A549 (cell line): ENCODE data around the gene RANBP9. TPM values are rescaled to one million over a fixed set of nuclear protein-coding genes. Genes with fewer than 3 reads are reported as not detected.

ENCODE experiments used
- ATAC-seq, 2 experiments: fragments of 200-7000 bp in 1 of 2; fragments of >200 bp in 1 of 2; cut with Nextera tagmentation in 1 of 2; cut with Tn5 transposase in 1 of 2; 3 replicates each; pipeline versions ENCODE4 v1.8.0 to v1.9.1; 2018 to 2020; ENCODE audit warnings: mild to moderate bottlenecking in 1 of 2, moderate library complexity in 1 of 2
- CTCF ChIA-PET: fragments of 300-600 bp; sonication (Branson Sonifier 250); formaldehyde crosslinking; extraction: SDS; loops from one replicate; lab custom pipeline; 2021; ENCODE audit warnings: antibody characterized with exemption, inconsistent platforms; lab: Yijun Ruan, JAX
- POLR2A ChIA-PET: fragments of 350-600 bp; formaldehyde crosslinking; extraction: SDS; loops from one replicate; lab custom pipeline; 2021; ENCODE audit warnings: antibody characterized with exemption, inconsistent platforms; lab: Yijun Ruan, JAX
- DNase-seq, 2 experiments: peaks; one replicate each; pipeline versions ENCODE4 v3.0.0 to v3.0.0-alpha.2; 2011 to 2016; ENCODE audit warnings: low read depth in 1 of 2, low spot score in 1 of 2
- FAIRE-seq: peaks from 2 replicates; lab custom pipeline; 2011; peaks lifted over from hg19 to GRCh38; lab: Jason Lieb, UNC
- H3K27ac ChIP-seq, 2 experiments: fragments of >200 bp; sonication (Bioruptor Twin); formaldehyde crosslinking; 3 replicates each; pipeline ENCODE4 v1.5.1; 2016 to 2017
- H3K4me1 ChIP-seq: fragments of >200 bp; sonication (Bioruptor Twin); formaldehyde crosslinking; 3 replicates; pipeline ENCODE4 v1.6.1; 2016
- H3K4me2 ChIP-seq: fragments of >200 bp; sonication (Bioruptor Twin); formaldehyde crosslinking; 3 replicates; pipeline ENCODE4 v1.6.1; 2016
- H3K4me3 ChIP-seq: fragments of >200 bp; sonication (Bioruptor Twin); formaldehyde crosslinking; 3 replicates; pipeline ENCODE4 v1.5.1; 2016
- H3K9me3 ChIP-seq: fragments of >200 bp; sonication (Bioruptor Twin); formaldehyde crosslinking; 3 replicates; pipeline ENCODE4 v1.6.1; 2016
- CBX8 ChIP-seq: fragments of 200-600 bp; sonication (generic); IDR thresholded peaks from 2 replicates; pipeline ENCODE4 v1.6.1; 2016
- CEBPB ChIP-seq, 2 experiments: fragments of >200 bp in 1 of 2; sonication (Bioruptor Twin) in 1 of 2; formaldehyde crosslinking in 1 of 2; IDR thresholded peaks; 2 replicates each; pipeline ENCODE4 v1.6.1; 2012 to 2016
- CHD2 ChIP-seq: fragments of 150-350 bp; IDR thresholded peaks from 2 replicates; pipeline ENCODE4 v1.6.1; 2014; ENCODE audit warnings: low read length; ENCODE audit not compliant: partially characterized antibody
- CTCF ChIP-seq: fragments of >200 bp; sonication (Bioruptor Twin); formaldehyde crosslinking; IDR thresholded peaks from 3 replicates; pipeline ENCODE4 v1.5.1; 2016
- EHF ChIP-seq: fragments of 250-450 bp; sonication (Bioruptor Pico); IDR thresholded peaks from 2 replicates; pipeline ENCODE4 v1.5.0; 2020; ENCODE audit warnings: mild to moderate bottlenecking
- EHMT2 ChIP-seq: fragments of 200-600 bp; sonication (generic); IDR thresholded peaks from 2 replicates; pipeline ENCODE4 v1.6.1; 2016; ENCODE audit warnings: antibody characterized with exemption, low read depth, mild to moderate bottlenecking, moderate library complexity
- FOSL2 ChIP-seq, 2 experiments: fragments of 450-650 bp in 1 of 2; fragments of >200 bp in 1 of 2; sonication (Bioruptor Twin) in 1 of 2; formaldehyde crosslinking; IDR thresholded peaks; 2 replicates each; pipeline versions ENCODE4 v1.5.0 to v1.6.1; 2016 to 2020; ENCODE audit warnings: mild to moderate bottlenecking in 1 of 2, moderate library complexity in 1 of 2
- GATA3 ChIP-seq: IDR thresholded peaks from 2 replicates; pipeline ENCODE4 v1.6.1; 2012; ENCODE audit warnings: borderline replicate concordance
- HES2 ChIP-seq: fragments of >200 bp; sonication (Bioruptor Twin); formaldehyde crosslinking; IDR thresholded peaks from 2 replicates; pipeline ENCODE4 v1.6.1; 2016
- HEYL ChIP-seq: fragments of 250-450 bp; sonication (Bioruptor Pico); IDR thresholded peaks from 2 replicates; pipeline ENCODE4 v1.8.0; 2021; ENCODE audit warnings: mild to moderate bottlenecking, moderate library complexity
- JUNB ChIP-seq: fragments of >200 bp; sonication (Bioruptor Twin); formaldehyde crosslinking; IDR thresholded peaks from 2 replicates; pipeline ENCODE4 v1.6.1; 2016
- KDM5A ChIP-seq: fragments of 200-600 bp; sonication (generic); IDR thresholded peaks from 2 replicates; pipeline ENCODE4 v1.6.1; 2016; ENCODE audit warnings: antibody characterized with exemption, mild to moderate bottlenecking
- MAZ ChIP-seq: fragments of 150-350 bp; IDR thresholded peaks from 2 replicates; pipeline ENCODE4 v1.6.1; 2014; ENCODE audit warnings: antibody characterized with exemption, low read depth, low read length, borderline replicate concordance
- RARB ChIP-seq: fragments of 250-450 bp; sonication (Bioruptor Pico); IDR thresholded peaks from 2 replicates; pipeline ENCODE4 v1.8.0; 2021; ENCODE audit warnings: mild to moderate bottlenecking, moderate library complexity
- RCOR1 ChIP-seq: fragments of 150-350 bp; IDR thresholded peaks from 2 replicates; pipeline ENCODE4 v1.6.1; 2014; ENCODE audit warnings: antibody characterized with exemption, low read length, low read depth
- TP53 ChIP-seq: fragments of 250-450 bp; sonication (Bioruptor Pico); IDR thresholded peaks from 2 replicates; pipeline ENCODE4 v1.5.0; 2021; ENCODE audit warnings: mild to moderate bottlenecking, moderate library complexity
- ZNF302 ChIP-seq: fragments of 250-450 bp; sonication (Bioruptor Pico); IDR thresholded peaks from 2 replicates; pipeline ENCODE4 v1.9.0; 2021; ENCODE audit warnings: inconsistent platforms, mild to moderate bottlenecking, moderate library complexity
- WGBS: methylation state at CpG from one replicate; pipeline ENCODE4 v1.1.6; 2017; ENCODE audit errors: missing lambda C conversion rate; 5-methylcytosine and 5-hydroxymethylcytosine counted together
- polyA plus RNA-seq, 4 experiments: library from polyadenylated mRNA; depleted of rRNA in 3 of 4; stranded (reverse); fragments of >200 nt; fragmentation: RNase III in 1 of 4; extraction: RNeasy Plus Mini Kit Qiagen cat#74134 plus additional on column Dnase treatment in 1 of 4; gene quantifications; 2 replicates in 3 of 4; 3 replicates in 1 of 4; pipeline ENCODE4 v1.2.3, GENCODE V29; 2011 to 2017
- TF ChIP-seq, protein P1 (sequence below): fragments of 450-650 bp; IDR thresholded peaks from 2 replicates; pipeline ENCODE4 v1.6.1; 2014; ENCODE audit warnings: antibody characterized with exemption
- TF ChIP-seq, protein P2 (sequence below): fragments of 150-350 bp; IDR thresholded peaks from 2 replicates; pipeline ENCODE4 v1.6.1; 2014; ENCODE audit warnings: low read depth, mild to moderate bottlenecking, low read length
- TF ChIP-seq, protein P3 (sequence below): fragments of >200 bp; sonication (Bioruptor Twin); formaldehyde crosslinking; IDR thresholded peaks from 3 replicates; pipeline ENCODE4 v1.6.1; 2016

Gene RANBP9
- polyA plus RNA-seq, 2 of the 4 experiments (the other 2 are of a cell fraction): 13.7 to 15.7 TPM

- no peak overlapping the region for H3K4me2 ChIP-seq
- no peak overlapping the region for H3K27ac ChIP-seq
- peaks cover 5% of the 10 kb centered on the region; the same call in 1 of the 3 replicates for H3K9me3 ChIP-seq
- no peak for DNase-seq
- TF ChIP-seq RARB (CRISPR knock-in tag) (no peak), CEBPB (IDR thresholded peaks at IDR 0.05) (0 out of 4 replicates have a peak, but pooled peaks have one; percentile 26 to 34), HEYL (CRISPR knock-in tag) (no peak), CTCF (no peak)
- TF ChIP-seq, all 56 proteins: peak for 1
- 53% methylated on average over 10 of the region's 11 CpGs for WGBS
- CTCF ChIA-PET: no interaction called here
- Histone ChIP-seq H3K4me1 (no peaks in the 10 kb centered on the region; the same call in 2 of the 3 replicates), H3K4me3 (no peak overlapping the region)
- no peak for FAIRE-seq
- POLR2A ChIA-PET: no interaction called here
- no peak for ATAC-seq
Observed at GRCh38 chr6:13760307-13761304, 49.0 kb upstream of the RANBP9 start.

GRCh38 chr6:13759025-13759424 is 47.4 kb upstream of the RANBP9 start:
- FAIRE-seq (no peak), ATAC-seq (no peak), DNase-seq (no peak)
- no peaks in the 10 kb centered on the region; the same call in 2 of the 3 replicates for H3K4me1 ChIP-seq
- no peak overlapping the region for H3K4me2 ChIP-seq
- POLR2A ChIA-PET: no interaction called here
- CTCF ChIA-PET: interaction anchor here (0.9 kb wide), 1 partner anchor 36 kb away, joined by 3 read pairs; no protein-coding TSS in a partner anchor
- peaks cover 2% of the 10 kb centered on the region; the same call in 1 of the 3 replicates for H3K9me3 ChIP-seq
- WGBS: 50% methylated on average over 6 of the region's 6 CpGs
- TF ChIP-seq, protein P1, sequence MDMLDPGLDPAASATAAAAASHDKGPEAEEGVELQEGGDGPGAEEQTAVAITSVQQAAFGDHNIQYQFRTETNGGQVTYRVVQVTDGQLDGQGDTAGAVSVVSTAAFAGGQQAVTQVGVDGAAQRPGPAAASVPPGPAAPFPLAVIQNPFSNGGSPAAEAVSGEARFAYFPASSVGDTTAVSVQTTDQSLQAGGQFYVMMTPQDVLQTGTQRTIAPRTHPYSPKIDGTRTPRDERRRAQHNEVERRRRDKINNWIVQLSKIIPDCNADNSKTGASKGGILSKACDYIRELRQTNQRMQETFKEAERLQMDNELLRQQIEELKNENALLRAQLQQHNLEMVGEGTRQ: no peak
- H3K27ac ChIP-seq: no peak overlapping the region
- no peak overlapping the region for H3K4me3 ChIP-seq

DNA sequence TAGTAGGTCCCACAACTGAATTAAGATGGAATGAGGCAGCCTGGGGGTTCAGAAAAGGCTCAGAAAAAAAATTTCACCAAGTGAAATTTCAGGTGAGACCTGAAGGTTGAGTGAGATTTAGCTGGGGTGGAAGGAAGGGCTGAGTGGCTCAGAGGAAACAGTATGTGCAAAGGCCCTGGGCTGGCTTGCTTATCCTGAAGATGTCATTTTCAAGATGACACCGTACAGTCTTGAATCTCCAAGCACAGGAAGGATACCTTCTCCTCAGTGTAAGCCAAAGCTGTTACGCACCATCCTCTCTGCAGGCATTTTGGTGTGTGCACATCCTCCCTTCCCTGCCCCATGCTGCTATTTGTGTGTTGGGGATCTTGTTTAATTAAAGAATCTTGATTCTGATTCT is 43.0 kb upstream of the RANBP9 start:
- DNase-seq: no peak
- H3K27ac ChIP-seq: no peak overlapping the region
- FAIRE-seq: no peak
- H3K4me1 ChIP-seq: no peaks in the 10 kb centered on the region
- WGBS: 83% methylated on average over 2 of the region's 2 CpGs
- TF ChIP-seq KDM5A (no peak), GATA3 (no peak), HES2 (no peak), RCOR1 (no peak), CHD2 (no peak), JUNB (no peak), MAZ (no peak), ZNF302 (no peak), CBX8 (no peak), TP53 (CRISPR knock-in tag) (no peak), EHF (CRISPR knock-in tag) (no peak), HEYL (CRISPR knock-in tag) (no peak), FOSL2 (IDR thresholded peaks at IDR 0.05) (no peak), FOSL2 (CRISPR knock-in tag; IDR thresholded peaks at IDR 0.05) (no peak), EHMT2 (no peak)
- TF ChIP-seq, protein P2, sequence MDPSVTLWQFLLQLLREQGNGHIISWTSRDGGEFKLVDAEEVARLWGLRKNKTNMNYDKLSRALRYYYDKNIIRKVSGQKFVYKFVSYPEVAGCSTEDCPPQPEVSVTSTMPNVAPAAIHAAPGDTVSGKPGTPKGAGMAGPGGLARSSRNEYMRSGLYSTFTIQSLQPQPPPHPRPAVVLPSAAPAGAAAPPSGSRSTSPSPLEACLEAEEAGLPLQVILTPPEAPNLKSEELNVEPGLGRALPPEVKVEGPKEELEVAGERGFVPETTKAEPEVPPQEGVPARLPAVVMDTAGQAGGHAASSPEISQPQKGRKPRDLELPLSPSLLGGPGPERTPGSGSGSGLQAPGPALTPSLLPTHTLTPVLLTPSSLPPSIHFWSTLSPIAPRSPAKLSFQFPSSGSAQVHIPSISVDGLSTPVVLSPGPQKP: no peak
- TF ChIP-seq, protein P3, sequence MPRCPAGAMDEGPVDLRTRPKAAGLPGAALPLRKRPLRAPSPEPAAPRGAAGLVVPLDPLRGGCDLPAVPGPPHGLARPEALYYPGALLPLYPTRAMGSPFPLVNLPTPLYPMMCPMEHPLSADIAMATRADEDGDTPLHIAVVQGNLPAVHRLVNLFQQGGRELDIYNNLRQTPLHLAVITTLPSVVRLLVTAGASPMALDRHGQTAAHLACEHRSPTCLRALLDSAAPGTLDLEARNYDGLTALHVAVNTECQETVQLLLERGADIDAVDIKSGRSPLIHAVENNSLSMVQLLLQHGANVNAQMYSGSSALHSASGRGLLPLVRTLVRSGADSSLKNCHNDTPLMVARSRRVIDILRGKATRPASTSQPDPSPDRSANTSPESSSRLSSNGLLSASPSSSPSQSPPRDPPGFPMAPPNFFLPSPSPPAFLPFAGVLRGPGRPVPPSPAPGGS: no peak
- no peaks in the 10 kb centered on the region for H3K9me3 ChIP-seq
- H3K4me3 ChIP-seq: no peak overlapping the region
- no peak overlapping the region for H3K4me2 ChIP-seq
- no peak for ATAC-seq
- ChIA-PET CTCF (no interaction called here), POLR2A (no interaction called here)
